Measurements from ENCODE around the gene HMGN3.

DNA sequence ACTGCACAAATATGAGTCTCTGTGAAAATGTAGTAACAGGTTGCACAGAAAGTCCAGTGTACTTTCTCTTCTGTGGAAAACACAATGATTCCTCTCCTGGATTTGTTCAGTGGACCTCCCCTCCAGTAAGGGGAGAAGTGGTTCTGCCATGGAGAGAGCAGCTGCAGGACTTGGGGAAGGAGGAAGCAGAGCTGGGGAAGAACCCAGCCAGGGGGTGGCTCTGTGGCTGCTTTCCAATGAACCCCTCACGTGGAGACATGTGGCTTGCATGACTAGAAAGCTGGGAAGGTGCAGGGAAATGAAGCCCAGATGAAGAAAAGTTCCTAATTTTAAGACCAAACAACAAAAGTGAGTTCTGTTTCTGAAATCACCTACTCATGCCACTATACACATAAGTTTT is 31.9 kb downstream of the HMGN3 start:
- TF ChIP-seq CTCF (conservative IDR thresholded peaks at IDR 0.05; ENCODE audit: low read length) (no peak), EZH2phosphoT487 (IDR thresholded peaks at IDR 0.05; ENCODE audit: borderline replicate concordance, low read depth, low read length) (no peak)

Data from OCI-LY7 (cell line).